GM19372 (cell line): ENCODE results near the gene PPP1R27.

Experiments
- ATAC-seq: cut with Tn5 transposase; IDR thresholded peaks from one replicate; pipeline ENCODE4 v1.9.1; 2021; ENCODE audit warnings: mild to moderate bottlenecking, low read depth, moderate library complexity; ENCODE audit not compliant: unreplicated experiment

PPP1R27 gene

DNA sequence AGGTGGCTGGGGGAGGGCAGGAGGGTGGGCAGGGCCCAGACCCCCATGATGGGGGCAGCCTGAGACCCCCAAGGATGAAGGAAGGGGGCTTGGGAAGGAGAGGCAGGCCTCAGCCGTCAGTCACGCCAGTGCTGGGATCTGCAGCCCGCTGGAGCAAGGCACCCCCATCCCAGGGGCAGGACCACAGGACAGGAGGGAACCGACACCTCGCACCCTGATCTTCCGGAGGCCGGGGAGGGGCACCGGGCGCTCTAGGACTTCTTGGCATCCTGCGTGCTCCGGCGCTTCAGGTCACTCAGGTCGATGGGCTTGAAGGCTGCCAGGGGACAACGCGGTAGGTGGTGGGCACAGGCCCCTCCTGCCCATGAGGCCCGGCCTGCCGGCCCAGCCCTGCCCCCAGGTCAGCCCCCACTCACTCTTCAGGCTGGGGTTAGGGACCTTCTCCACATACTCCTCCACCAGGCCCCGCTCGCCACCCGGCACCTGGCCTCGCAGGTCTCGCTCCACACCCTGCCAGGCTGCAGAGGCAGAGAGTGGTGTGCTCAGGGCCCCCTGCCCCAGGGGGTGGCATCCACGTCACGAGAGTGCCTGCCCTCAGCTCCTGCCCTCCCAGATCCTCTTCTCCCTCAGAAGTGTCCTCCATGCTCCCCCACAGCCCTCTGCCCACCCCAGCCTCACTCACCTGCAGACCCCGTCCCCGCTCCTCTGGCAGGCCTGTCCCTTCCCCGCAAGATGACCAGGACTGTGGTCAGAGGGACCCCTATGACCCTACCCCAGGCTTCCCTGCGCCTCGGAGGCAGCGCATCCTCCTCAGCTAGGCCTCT lies 11.6 kb downstream of the PPP1R27 start:
- ATAC-seq = no peak

DNA sequence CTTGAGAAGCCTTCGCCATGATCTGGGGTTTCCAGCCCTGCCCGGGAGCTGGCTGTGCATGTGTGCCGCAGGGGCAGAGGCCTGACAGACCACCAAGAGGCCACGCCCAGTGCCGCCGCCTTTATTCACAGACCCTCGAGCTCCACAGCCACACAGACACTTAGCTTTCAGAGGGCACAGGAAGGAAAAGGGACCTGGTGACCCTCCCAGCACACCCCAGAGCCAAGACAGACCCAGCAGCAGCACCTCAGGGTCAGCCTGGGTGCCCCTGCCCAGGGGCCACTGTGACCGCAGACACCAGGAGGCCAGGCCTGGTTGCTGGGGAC lies 12.6 kb downstream of the PPP1R27 start:
- ATAC-seq = no peak

DNA sequence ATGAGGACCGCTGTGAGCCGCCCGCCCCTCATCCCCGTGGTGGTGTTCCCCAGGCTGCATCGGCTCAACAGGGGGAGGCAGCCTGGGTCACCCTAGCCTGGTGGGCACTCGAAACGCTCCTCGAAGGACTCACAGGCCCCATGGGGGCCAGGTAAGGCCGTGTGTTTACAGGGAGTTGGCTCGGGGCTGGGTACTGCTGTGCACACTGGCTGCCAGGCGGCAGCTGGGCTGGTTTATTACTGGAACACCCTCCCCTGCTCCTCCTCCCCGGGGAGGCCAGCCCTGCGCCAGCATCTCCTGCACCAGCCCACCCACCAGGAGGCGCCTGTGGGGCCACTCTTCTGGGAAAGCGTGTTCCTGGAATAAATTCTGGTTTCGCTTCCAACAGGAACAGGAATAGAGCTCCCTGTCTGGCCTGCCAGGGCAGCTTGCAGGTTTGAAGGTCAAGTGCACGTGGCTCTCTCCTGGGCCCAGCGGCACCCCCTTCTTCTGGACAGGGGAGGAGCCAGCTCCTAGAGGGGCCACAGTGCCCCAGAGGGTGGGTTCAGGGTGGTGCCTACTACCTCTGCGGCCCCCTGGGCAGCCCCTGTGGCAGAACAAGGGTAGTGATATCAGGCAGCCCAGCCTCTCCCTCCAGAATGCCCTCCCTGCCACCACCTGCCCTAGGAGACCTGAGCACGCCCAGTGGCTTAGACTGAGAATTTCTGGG lies 13.1 kb downstream of the PPP1R27 start:
- ATAC-seq = no peak

DNA sequence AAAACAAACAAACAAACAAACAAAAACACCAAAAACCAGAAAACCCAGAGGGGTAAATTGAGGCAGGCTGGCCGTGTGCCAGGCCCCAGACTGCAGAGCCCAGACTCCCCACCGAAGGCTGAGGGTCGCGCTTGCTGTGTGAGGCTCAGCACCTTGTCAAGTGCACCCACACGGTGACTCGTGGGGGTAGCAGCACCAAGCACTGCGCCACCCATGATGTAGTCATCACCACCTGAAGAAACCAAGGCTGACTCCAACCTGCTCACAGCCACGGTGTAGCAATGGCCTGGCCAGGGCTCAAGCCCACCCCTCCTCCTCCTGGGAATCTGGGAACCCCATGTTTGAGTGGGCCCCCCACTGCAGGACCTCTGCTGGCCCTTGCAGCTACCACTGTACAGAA lies 13.7 kb downstream of the PPP1R27 start:
- no peak for ATAC-seq

DNA sequence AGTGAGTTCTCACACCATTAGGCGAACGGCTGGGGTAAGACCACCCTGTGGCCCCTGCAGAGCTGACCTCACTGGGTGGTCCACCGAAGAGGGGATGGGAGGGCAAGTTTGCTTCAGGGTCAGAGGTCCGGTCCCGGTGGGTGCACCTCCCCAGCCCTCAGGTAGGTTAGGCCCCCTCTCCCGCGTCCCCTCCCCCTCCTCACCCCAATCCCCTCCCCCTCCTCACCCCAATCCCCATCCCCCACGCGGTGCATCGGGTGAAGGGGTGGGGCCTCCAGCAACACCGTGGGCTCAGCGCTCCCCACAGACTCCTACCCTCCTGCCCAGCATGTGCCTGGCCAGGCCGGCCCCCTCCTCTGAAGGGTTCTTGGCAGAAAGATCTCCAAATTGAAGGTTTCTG lies 15.1 kb downstream of the PPP1R27 start:
- ATAC-seq = no peak

DNA sequence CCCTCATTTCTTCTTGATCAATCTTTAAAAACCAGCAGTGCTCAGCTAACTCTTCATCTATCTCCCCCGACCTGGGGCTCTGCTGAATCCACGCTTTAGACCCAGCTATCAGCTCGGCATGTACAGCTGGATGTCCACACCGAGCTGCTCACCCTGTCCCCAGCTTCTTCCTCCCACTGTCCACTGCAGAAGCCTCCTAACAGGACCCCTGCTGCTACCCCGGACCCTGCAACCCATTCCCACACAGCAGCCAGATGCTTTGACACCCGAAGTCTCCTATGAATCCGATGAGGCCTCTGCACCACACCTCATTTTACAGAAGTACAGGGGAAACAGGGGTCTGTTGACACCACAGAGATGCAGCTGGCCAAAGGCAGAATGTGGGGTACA lies 17.1 kb downstream of the PPP1R27 start:
- ATAC-seq = no peak

DNA sequence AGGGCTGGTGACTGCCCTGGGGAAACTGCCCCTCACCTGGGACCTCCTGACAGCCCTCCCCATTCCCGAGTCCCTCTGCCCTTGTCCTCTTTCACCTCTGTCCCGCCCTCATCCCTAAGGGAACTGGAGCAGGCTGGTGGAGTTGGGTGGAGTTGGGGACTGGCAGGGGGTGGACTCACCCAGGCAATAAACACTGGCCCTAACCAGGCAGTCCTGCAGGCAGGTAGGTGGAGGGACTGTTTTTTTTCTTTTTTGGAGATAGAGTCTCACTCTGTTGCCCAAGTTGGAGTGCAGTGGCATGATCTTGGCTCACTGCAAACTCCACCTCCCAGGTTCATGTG lies 19.2 kb downstream of the PPP1R27 start:
- ATAC-seq = no peak

DNA sequence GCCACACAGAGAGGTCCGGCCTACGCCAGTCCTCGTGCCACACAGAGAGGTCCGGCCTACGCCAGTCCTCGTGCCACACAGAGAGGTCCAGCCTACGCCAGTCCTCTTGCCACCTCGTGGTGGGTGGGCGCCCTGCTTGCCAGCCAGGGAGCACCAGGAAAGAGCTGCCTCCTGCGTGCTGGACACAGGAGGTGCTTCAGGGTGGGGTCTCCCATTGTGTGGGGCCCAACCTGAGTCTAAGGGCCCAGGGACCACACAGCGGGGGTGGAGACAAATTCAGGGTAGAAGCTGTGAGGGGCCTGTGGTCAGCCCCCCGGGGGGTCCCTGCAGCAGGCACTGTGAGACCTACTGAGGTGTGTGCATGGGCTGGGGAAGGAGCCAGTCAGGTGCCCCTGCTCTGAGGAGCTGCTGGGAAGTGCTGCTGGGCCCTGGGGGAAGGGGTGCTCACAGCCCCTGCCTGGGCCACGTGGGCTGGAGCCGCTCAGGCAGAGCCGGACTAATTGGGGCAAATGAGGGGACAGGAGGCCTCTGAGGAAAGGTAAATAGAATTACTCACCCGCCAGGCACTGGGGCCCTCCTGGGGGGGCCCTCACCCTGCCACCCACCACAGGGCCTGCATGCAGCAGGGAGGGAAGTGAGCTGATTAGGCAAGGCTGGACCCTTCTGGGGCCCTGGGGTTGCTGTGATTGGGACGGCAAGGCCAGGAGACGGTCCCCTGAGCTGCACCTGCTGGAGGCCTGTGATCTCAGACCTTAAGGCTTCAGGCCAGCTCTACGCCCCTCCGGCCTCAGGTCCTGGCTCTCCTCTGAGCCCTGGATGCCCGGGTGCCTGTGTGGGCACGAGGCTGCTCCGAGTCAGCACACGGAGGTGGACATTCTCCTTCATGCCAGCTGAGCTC lies 19.9 kb downstream of the PPP1R27 start:
- no peak for ATAC-seq

DNA sequence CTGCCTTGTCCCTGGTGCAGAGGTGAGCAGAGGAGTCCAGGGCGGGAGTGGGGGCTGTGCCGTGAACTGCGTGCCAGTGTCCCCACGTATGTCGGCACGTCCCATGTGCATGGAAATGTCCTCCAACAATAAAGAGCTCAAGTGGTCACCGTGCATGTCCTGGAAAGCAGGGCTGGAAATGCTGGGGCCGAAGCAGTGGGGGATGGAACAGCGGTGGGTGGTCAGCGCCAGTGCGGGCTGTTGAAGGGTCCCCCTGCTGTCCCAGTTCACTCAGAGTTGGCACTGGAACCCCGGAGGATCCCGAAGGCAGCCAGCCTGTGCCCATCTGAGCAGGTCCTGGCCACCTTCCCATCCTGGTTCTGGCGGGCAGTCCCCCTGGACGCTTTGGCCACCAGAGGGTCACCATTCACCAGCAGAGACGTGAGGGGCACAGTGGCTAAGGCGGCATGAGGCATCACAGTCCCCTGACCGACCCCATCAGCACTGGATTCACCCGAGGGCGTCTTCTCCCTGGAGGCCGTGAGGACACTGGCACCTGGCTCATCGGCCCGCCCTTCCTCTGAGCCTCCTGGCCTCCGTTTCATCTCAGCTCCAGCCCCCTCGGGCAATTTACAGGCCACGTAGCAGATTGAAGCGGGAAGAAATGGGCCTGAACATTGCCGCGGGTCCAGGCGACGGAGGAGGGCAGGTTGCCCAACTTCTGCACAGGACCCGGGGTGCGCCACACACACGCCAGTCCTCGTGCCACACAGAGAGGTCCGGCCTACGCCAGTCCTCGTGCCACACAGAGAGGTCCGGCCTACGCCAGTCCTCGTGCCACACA lies 20.8 kb downstream of the PPP1R27 start:
- no peak for ATAC-seq

DNA sequence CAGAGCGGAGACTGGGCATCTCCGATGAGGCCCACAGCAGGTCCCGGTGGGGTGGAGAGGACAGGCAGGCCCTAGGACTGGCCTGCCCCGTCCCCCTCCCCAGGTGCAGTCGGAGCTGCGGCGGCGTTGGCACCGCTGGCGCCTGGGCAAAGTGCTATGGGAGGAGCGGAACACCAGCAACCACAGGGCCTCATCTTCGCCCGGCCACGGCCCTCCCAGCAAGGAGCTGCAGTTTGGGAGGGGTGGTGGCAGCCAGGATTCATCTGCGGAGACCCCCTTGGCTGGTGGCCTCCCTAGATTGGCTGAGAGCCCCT lies 21.5 kb downstream of the PPP1R27 start:
- ATAC-seq = no peak

DNA sequence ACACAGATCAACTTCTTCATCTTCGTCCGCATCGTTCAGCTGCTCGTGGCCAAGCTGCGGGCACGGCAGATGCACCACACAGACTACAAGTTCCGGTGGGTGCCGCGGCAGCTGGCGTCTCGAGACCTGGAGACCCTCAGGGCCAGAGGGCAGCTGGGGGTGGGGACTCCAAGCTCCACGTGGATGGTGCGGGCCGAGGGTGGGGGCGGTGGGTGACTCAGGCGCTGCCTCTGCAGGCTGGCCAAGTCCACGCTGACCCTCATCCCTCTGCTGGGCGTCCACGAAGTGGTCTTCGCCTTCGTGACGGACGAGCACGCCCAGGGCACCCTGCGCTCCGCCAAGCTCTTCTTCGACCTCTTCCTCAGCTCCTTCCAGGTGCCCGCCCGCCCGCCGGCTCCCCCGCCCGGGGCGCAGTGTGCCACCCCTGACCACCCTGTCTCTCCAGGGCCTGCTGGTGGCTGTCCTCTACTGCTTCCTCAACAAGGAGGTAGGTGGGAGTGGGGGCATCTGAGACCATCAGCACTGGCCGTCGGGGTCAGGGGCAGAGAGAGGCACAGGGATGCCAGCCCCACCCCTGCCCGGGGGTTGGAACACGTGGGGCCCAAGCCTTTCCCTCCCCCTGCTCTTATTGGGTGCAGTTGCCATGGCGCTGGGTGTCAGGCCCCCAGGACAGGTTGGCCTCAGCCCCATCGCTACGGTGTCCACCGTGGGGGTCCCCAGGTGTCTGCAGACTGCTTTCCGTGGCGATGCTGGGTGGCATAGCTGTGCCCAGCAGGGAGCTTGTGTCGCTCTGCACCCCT lies 22.1 kb downstream of the PPP1R27 start:
- no peak for ATAC-seq

DNA sequence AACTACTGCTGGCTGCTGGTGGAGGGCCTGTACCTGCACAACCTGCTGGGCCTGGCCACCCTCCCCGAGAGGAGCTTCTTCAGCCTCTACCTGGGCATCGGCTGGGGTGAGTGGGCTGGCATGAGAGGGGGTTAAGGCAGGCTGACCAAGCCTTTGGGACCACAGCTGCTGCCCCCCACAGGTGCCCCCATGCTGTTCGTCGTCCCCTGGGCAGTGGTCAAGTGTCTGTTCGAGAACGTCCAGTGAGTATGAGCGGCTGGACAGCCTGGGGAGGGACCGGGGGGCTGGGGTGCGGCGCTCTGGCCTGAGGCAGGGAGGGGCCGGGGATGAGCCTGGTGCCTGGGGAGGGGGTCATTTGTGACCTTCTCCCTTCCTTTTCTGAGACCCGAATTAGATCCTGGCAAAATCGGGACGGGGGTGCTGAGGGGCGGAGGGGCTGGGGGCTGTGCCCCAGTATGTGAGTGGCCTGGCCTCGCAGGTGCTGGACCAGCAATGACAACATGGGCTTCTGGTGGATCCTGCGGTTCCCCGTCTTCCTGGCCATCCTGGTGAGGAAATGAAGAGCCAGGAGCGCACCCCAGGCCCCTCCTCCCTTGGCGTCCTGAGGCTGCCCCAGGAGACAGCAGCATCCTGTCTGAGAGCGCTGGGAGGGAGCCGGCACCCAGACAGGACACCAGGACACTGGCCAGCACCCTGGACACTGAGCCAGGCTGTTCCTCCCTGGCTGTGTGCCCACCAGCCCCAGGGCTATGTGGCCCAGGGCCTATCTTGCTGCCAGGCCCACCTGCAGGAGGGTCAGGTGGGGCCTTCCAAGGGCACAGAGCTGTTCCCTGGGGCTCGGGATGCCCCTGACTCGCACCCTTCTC lies 22.9 kb downstream of the PPP1R27 start:
- no peak for ATAC-seq

DNA sequence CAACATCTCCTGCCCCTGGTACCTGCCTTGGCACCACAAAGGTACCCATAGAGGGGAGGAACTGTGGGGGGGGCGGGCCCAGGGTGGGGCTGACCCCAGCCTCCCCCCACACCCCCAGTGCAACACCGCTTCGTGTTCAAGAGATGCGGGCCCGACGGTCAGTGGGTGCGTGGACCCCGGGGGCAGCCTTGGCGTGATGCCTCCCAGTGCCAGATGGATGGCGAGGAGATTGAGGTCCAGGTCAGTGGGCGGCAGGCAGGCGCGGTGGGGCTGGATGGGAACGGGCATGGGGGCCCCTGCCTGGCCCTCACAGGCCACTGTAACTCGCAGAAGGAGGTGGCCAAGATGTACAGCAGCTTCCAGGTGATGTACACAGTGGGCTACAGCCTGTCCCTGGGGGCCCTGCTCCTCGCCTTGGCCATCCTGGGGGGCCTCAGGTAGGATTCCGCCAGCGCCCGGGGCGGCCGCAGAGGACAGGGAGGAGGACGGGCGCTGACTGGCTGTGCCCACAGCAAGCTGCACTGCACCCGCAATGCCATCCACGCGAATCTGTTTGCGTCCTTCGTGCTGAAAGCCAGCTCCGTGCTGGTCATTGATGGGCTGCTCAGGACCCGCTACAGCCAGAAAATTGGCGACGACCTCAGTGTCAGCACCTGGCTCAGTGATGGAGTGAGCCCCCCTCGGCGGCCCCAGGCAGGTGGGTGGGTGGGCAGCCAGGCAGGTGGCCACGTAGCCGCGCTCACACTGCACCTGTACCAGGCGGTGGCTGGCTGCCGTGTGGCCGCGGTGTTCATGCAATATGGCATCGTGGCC lies 23.8 kb downstream of the PPP1R27 start:
- no peak for ATAC-seq

DNA sequence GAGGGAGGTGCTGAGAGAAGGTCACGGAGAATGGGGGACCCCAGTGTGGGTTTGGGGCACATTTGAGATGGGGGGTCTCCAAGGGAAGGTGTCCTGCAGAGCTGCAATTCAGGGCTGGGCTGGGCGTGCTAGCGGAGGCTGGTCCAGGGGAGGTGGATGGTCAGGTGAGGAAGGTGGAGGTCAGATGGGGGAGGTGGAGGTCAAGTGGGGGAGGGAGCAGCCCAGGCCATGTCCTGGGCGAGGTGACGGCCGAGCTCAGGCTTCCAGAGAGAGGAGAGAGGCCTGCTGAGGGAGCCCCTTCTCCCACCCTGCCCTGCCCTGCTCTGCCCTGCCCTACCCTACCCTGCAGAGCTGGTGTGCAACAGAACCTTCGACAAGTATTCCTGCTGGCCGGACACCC lies 24.4 kb downstream of the PPP1R27 start:
- ATAC-seq = no peak

DNA sequence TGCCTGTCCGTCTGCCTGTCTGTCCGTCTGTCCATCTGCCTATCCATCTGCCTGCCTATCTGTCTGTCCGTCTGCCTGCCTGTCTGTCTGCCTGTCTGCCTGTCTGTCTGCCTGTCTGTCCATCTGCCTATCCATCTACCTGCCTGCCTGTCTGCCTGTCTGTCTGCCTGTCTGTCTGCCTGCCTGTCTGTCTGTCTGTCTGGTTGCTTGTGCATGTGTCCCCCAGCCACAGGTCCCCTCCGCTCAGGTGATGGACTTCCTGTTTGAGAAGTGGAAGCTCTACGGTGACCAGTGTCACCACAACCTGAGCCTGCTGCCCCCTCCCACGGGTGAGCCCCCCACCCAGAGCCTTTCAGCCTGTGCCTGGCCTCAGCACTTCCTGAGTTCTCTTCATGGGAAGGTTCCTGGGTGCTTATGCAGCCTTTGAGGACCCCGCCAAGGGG lies 25.3 kb downstream of the PPP1R27 start:
- ATAC-seq = no peak

DNA sequence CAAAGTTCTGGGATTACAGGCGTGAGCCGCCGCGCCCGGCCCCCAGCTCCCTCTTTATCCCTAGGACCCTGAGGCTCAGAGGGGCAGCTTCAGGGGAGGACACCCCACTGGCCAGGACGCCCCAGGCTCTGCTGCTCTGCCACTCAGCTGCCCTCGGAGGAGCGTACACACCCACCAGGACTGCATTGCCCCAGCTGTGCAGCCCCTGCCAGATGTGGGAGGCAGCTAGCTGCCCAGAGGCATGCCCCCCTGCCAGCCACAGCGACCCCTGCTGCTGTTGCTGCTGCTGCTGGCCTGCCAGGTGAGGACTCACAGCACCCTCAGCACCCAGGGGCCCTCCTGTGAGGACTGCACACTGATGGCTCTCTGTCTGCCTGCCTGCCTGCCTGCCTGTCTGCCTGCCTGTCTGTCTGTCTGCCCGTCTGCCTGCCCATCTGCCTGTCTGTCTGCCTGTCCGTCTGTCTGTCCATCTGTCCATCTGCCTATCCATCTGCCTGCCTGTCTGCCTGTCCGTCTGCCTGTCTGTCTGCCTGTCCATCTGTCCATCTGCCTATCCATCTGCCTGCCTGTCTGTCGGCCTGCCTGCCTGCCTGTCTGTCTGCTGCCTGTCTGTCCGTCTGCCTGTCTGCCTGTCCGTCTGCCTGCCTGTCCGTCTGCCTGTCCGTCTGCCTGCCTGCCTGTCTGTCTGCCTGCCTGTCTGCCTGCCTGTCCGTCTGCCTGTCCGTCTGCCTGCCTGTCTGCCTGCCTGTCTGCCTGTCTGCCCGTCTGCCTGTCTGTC lies 25.9 kb downstream of the PPP1R27 start:
- no peak for ATAC-seq

DNA sequence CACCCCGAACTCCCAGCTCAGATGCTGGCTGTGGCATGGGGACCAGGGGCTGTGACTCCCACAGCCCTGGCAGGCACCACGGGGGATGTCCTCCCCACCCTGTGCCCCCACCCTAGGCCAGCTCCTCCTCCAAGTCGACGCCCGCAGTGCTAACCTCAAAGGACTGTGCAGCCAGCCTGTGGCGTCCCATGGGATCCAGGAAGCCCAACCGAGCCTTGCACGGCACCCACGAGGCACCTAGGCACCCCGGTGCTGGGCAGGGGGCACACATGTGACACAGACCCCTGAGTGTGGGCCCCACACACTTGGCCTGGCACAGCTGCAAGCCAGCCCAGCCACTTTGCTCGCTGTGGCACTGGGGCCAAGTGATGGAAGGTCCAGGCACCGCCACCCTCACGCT lies 27.0 kb downstream of the PPP1R27 start:
- no peak for ATAC-seq
